HCT116 (cell line): Measurements from ENCODE around the gene VPS11.

Experiments used
- EZH2 ChIP-seq: fragments of 200-600 bp; sonication (generic); IDR thresholded peaks from 2 replicates; pipeline ENCODE4 v1.6.1; 2017; ENCODE audit warnings: antibody characterized with exemption, mixed run types
- TF ChIP-seq, protein P1 (sequence below), 3 experiments: fragments of 200-600 bp in 1 of 3; sonication (generic) in 1 of 3; IDR thresholded peaks in 2 of 3; conservative IDR thresholded peaks in 1 of 3; 2 replicates each; pipeline ENCODE4 v1.5.1; 2012 to 2017; ENCODE audit warnings: low read depth in 2 of 3, low read length in 2 of 3, antibody characterized with exemption in 1 of 3, borderline replicate concordance in 1 of 3, control low read depth in 1 of 3, mild to moderate bottlenecking in 1 of 3, mixed read lengths in 1 of 3, mixed run types in 1 of 3, moderate library complexity in 1 of 3; ENCODE audit not compliant: insufficient read depth in 1 of 3

DNA sequence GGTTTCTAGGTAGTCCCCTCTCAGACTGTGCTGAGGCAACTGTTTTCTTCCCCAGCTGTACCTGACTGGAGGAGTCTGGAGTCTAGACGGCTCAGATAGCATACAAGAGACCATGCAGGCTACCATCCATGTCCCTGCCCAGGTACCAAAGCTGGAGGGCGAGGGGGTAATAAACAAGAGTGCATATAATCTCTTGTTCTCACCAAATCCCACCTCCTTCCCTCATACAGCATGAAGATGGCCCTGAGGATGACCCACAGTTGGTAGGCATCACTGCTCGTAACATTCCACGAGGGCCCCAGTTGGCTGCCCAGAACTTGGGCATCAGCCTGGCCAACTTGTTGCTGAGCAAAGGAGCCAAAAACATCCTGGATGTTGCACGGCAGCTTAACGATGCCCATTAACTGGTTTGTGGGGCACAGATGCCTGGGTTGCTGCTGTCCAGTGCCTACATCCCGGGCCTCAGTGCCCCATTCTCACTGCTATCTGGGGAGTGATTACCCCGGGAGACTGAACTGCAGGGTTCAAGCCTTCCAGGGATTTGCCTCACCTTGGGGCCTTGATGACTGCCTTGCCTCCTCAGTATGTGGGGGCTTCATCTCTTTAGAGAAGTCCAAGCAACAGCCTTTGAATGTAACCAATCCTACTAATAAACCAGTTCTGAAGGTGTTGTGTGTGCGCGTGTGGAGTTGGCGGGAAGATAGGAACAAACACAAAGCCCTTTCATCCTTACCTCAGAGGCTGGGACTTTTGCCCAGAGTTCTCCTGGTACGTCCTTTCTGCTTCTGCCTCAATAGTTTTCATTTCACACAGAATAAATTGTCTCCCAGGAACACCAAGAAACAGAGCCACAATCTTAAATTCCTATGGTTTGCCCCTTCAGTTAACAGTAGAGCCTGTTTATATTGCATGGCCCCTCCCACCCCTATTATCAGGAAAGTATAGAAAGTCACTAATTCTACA is 25.5 kb downstream of the VPS11 start:
- TF ChIP-seq, protein P1, sequence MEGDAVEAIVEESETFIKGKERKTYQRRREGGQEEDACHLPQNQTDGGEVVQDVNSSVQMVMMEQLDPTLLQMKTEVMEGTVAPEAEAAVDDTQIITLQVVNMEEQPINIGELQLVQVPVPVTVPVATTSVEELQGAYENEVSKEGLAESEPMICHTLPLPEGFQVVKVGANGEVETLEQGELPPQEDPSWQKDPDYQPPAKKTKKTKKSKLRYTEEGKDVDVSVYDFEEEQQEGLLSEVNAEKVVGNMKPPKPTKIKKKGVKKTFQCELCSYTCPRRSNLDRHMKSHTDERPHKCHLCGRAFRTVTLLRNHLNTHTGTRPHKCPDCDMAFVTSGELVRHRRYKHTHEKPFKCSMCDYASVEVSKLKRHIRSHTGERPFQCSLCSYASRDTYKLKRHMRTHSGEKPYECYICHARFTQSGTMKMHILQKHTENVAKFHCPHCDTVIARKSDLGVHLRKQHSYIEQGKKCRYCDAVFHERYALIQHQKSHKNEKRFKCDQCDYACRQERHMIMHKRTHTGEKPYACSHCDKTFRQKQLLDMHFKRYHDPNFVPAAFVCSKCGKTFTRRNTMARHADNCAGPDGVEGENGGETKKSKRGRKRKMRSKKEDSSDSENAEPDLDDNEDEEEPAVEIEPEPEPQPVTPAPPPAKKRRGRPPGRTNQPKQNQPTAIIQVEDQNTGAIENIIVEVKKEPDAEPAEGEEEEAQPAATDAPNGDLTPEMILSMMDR (IDR thresholded peaks at IDR 0.05 in 2 of 3, conservative IDR thresholded peaks at IDR 0.05 in 1 of 3; ENCODE audit: borderline replicate concordance in 1 of 3, insufficient read depth in 1 of 3, low read depth in 2 of 3, low read length in 2 of 3), result no peak
- no peak for TF ChIP-seq EZH2
